NAMALWA (cell line): Measurements from ENCODE around the gene TNS2.

Source experiments
- DNase-seq: peaks from one replicate; pipeline ENCODE4 v3.0.0-alpha.2; 2015; ENCODE audit warnings: low spot score

TNS2 gene

DNA sequence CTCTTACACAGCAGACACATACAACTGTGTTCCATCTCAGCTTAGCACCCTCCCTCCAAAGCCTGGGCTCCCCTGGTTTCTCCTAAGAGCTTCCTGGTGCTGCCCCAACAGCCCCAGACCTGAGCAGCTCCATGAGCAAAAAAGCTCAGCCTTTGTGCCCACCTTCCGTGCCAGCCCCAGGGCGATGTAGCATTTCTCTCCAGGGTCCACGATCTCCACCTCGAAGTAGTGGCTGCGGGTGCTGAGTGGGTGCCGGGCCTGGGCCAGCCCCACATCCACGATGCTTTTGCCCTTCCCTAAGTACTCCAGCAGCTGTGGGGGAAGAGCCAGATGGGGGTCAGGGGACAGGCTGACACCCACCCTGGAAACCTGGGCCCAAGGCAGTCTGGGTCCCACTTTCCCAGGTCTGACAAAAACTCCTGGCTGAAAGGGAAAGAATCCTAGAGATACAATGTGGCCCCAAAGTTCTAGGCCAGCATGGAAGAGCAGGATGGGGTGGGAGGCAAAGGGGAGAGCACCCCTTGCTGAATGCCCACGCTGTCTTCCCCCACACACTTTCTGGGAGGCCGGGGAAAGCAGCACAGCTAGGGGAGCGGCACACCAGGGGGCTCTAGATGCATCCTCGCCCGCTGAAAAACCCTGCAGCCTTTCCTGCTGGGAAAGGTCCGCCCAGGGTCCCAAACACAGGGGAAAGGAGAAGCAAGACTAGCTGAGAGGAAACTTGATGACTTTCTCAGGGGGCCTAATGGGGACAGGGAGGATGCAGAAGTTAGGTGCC, 18.3 kb downstream of the TNS2 start:
- no peak for DNase-seq

DNA sequence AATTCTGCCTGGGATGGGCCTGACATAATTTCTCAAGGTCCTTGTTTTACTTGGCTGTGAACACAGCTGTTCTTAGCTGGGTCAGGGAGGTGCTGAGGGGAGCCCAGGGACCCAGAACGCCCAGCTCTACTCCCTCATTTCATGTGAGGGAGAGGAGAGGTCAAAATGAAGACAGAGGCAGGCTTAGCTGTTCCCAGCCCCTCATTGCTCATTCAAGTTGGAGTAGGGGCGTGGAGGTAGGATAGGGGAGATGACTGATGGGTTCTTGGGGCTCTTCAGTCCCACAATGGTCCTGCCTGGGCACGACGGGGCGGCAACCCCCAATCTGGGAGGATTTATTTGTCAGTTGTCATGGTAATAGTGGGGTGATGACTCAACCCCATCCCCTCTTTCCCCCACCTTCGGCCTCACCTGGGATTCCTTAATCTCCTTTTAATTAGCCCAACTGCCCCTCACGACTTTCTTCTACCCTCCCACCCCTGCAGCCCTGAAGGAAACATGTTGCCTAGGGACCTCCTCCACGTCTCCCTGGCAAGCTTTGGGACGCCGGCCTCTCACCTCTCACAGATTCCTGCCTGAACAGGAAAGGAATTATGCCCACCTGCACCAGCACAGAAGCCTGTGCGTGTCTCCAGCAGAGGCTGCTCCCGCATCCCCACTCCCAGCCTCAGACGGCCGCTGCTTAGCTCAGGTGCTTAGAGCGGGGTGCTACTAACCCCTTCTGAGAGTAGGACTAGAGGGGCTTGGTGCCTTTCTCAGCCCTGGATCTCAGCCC, 19.1 kb downstream of the TNS2 start:
- DNase-seq: no peak

DNA sequence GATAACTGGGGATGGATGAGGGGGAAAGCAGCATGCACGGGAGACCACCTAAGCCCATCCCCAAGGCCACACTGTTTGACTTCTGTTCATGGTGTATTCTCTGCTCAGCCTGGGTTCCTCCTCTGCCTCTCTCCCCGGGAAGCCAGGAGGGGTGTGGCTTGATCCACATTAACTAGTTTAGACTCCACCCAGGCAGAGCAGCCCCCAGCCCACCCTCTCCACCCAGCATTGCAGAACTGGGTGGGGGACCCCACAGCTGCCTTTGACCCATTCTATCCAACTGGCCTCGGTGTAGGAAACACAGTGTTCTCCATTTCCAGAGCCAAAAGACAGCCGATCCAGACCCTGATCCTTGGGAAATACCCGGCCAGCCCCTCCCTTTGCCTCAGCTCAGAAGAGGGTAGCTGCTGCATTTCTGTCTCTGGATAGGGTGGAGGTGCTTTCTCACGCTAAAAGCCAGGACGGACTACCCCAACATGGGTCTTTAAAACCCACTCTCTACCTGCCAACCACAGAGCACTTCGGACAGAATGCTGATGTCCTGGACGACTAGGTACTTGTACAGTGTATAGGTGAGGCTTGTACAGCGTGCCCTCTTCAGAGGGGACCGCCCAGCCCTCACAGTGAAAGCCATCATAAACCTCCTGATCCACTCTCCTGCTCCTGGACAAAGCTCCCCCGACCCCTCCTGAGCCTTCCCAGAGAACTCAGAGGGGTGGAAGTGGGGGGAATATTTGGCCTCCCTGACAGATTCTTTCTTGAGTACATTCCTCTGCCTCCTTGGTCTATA, 20.0 kb downstream of the TNS2 start:
- DNase-seq: no peak

DNA sequence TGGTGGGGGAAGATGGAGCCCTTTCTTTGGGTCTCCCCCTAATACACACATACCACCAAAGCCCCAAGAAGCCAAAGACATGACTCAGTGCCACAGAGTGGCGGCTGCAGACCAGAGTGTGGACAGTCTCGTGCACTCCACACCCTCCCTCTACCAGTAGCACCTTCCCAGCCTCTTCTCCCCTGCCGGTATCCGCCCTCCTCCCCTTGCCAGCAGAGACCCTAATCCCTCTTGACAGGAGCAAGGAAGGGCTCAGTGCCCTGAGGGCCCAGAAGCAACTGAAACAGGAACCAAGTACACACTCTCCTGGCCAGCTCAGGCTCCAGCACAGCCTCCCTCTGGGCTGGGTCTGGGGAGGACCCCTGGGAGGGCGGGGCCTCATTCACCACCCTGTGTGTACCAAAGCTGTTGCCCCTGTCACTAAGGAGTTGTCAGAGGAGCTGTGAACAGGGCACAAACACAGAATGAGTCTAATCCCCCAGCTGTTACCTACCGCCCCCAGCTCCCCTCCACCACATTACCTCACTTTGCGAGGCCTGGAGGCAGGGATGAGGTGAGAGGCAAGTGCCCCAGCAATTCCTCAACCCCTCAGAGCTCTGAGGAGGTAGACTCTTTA, 21.1 kb downstream of the TNS2 start:
- DNase-seq: peak; percentile 36

- DNase-seq: no peak
Observed at GRCh38 chr12:53071591-53072551, 22.0 kb downstream of the TNS2 start.

DNA sequence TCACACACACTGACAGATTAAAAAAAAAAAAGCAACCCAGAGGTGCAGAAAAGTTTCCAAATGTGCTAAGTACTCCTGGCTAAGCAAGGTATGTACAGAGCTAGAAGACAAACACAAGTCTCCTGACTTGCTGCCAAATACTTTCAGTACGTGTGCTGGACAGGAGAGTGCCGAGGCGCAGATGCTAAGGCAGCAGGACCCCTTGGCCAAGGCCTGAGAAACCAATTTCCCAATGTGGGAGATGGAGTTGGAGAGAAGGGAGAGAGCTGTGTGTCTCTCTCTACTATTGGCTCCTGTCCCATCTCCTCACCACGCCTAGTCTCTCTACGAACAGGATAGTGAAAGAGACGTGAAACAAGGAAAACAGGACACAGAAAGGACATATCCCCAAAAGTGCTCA, 24.0 kb downstream of the TNS2 start:
- no peak for DNase-seq

DNA sequence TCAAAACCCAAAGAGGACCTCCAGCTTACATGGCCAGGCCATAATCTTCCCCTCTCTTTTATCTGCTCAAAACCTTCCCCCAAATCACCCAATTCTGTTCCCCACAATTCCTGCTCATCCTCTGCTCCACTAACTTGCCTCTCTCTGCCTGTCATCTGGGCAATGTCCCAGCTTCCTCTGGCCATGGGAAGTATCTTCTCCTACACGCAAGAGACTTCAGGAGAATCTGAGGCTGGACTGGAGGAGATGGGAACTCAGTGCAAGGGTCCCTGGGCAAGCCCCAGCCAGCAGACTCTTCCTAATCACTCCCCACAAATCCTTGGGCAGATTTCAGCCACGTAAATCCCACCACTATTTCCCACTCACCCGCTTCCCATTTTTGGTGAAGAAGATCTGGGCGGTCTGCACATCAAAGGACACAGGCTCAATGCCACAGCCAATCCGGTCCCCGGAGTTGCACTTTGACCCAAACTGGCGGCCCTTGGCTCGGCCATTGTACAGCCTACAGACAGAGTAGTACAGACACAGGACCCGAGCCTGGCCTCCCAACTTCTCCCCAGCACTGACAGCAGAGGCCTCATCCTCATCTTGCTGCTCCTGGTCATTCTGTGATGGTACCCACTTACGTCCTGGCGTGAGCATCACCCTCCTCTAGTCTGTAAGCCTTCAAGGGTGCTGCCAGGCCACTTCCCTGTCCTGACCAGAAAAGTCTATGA, 24.6 kb downstream of the TNS2 start:
- no peak for DNase-seq

DNA sequence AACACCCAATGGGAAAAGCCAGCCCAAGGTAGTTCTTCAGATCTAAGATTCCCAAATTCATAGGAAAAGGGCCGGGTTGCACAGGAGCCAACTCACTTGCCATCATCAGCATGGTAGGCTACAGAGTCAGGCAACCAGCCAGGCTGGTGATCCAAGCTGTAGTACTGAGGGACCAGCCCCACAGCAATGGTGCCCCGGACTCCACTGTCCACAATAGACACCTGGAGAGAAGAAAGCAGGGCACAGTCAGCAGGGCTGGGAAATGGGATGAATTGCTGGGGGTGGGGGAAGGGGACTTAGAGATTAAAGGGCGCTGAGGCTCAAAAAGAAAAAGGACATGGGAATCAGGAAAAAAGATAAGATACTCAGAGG, 25.1 kb downstream of the TNS2 start:
- no peak for DNase-seq

- no peak for DNase-seq
Observed at GRCh38 chr12:53076461-53076860, 26.6 kb downstream of the TNS2 start.

GRCh38 chr12:53077030-53077429, 27.2 kb downstream of the TNS2 start:
- no peak for DNase-seq

- DNase-seq: peak; percentile 84
Observed at GRCh38 chr12:53078425-53079225, 28.8 kb downstream of the TNS2 start.

GRCh38 chr12:53079226-53080117, 29.6 kb downstream of the TNS2 start, which contains the start of gene SPRYD3:
TSS of gene SPRYD3 (minus strand) at chr12:53079390. CDS start at chr12:53079333, 57 bp downstream.
- DNase-seq: peak; percentile 98

GRCh38 chr12:53082637-53083175, 32.8 kb downstream of the TNS2 start:
- DNase-seq: no peak

- no peak for DNase-seq
Observed at GRCh38 chr12:53086361-53086760, 36.5 kb downstream of the TNS2 start.

GRCh38 chr12:53090105-53090504, 40.2 kb downstream of the TNS2 start:
- DNase-seq: no peak

GRCh38 chr12:53090554-53090953, 40.7 kb downstream of the TNS2 start:
- DNase-seq: no peak

DNA sequence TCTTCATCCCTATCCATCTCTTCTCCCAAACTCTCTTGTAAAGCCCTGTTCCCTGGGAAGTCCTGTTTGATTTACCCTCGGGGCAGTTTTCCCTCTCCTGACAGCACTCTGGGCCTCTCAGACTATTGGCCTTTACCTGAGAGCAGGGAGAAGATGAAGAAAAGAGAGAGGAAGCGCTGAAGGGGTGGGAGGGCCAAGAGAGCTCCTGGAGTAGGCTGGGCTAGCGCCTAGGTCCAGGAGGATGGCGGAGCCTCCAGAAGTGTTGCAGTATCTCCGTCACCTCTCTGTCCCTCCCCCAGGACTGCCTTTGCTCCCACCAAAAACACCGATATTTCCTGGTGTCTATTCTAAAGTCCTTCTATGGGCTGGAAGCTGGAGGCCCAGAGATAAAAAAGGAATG, 41.9 kb downstream of the TNS2 start:
- no peak for DNase-seq

- DNase-seq: no peak
Observed at GRCh38 chr12:53093777-53094393, 44.0 kb downstream of the TNS2 start.
